Esophagus squamous epithelium (tissue), 4 donors: ENCODE data around the gene PDZRN4.

Experiments
- CTCF ChIP-seq, 6 experiments: fragments of 450-650 bp in 4 of 6; fragments of 200-600 bp in 2 of 6; sonication (generic) in 2 of 6; IDR thresholded peaks; one replicate each; pipeline ENCODE4 v1.5.1; 2016 to 2019; ENCODE audit warnings: antibody characterized with exemption in 6 of 6, mild to moderate bottlenecking in 4 of 6, moderate library complexity in 4 of 6
- POLR2A ChIP-seq, 4 donors: fragments of 450-650 bp; IDR thresholded peaks; one replicate each; pipeline ENCODE4 v1.6.1; 2017; ENCODE audit warnings: antibody characterized with exemption in 4 of 4, mild to moderate bottlenecking in 4 of 4, moderate library complexity in 3 of 4

- no peak for TF ChIP-seq POLR2A (IDR thresholded peaks at IDR 0.05)
- TF ChIP-seq CTCF (IDR thresholded peaks at IDR 0.05): no peak
Measured at GRCh38 chr12:41213107-41213506, 25.0 kb downstream of the PDZRN4 start.
